K562 (cell line): ENCODE results near the gene SIGLEC14. TPM values are rescaled to one million over a fixed set of nuclear protein-coding genes. Genes with fewer than 3 reads are reported as not detected.

Experiments
- KLF6 ChIP-seq: fragments of 250-450 bp; sonication (Bioruptor Pico); IDR thresholded peaks from 2 replicates; pipeline ENCODE4 v1.4.0; 2020; ENCODE audit warnings: mild to moderate bottlenecking, moderate library complexity, borderline replicate concordance
- NFRKB ChIP-seq: fragments of 450-650 bp; IDR thresholded peaks from 2 replicates; pipeline ENCODE4 v1.6.1; 2016; ENCODE audit warnings: low read depth
- NFYB ChIP-seq: IDR thresholded peaks from 2 replicates; pipeline ENCODE4 v1.6.1; 2011; ENCODE audit warnings: mild to moderate bottlenecking, moderate library complexity; ENCODE audit not compliant: insufficient read length; ENCODE audit errors: extremely low read depth
- PRDM10 ChIP-seq: fragments of 450-650 bp; IDR thresholded peaks from 2 replicates; pipeline ENCODE4 v1.6.1; 2018; ENCODE audit not compliant: partially characterized antibody
- RBM25 ChIP-seq: fragments of 200-400 bp; formaldehyde crosslinking; IDR thresholded peaks from 2 replicates; pipeline ENCODE4 v1.6.1; 2018; ENCODE audit warnings: low read length, low read depth, moderate library complexity; ENCODE audit not compliant: severe bottlenecking
- THRA ChIP-seq: fragments of 450-650 bp; IDR thresholded peaks from 2 replicates; pipeline ENCODE4 v1.6.1; 2017; ENCODE audit warnings: mild to moderate bottlenecking, moderate library complexity
- ZFP91 ChIP-seq: sonication (generic); formaldehyde crosslinking; IDR thresholded peaks from 2 replicates; pipeline ENCODE4 v1.8.0; 2022; ENCODE audit warnings: mild to moderate bottlenecking, missing genetic modification reagents
- ZNF316 ChIP-seq: fragments of 450-650 bp; IDR thresholded peaks from 2 replicates; pipeline ENCODE4 v1.6.1; 2016
- ZNF586 ChIP-seq: fragments of 450-650 bp; formaldehyde crosslinking; conservative IDR thresholded peaks from 2 replicates; pipeline ENCODE4 v1.4.0; 2020; ENCODE audit warnings: mild to moderate bottlenecking, moderate library complexity
- ZNF609 ChIP-seq: sonication (generic); formaldehyde crosslinking; IDR thresholded peaks from 2 replicates; pipeline ENCODE4 v1.8.1; 2023; ENCODE audit warnings: missing genetic modification reagents, mild to moderate bottlenecking, borderline replicate concordance
- ZNF77 ChIP-seq: fragments of 250-450 bp; sonication (Bioruptor Pico); IDR thresholded peaks from 2 replicates; pipeline ENCODE4 v1.5.0; 2020
- ZSCAN29 ChIP-seq: fragments of 450-650 bp; IDR thresholded peaks from 2 replicates; pipeline ENCODE4 v1.6.1; 2017
- polyA plus RNA-seq, 8 experiments: library from polyadenylated mRNA; depleted of rRNA in 4 of 8; stranded (reverse) in 5 of 8; unstranded in 3 of 8; fragments of >200 nt; fragmentation: Nextera tagmentation in 2 of 8; fragmentation: Illumina TruSeq in 1 of 8; extraction: Ambion mirVana in 2 of 8; extraction: Trizol in 1 of 8; gene quantifications; 2 replicates each; pipeline versions ENCODE4 v1.2.1 to v1.2.3, GENCODE V29; 2011 to 2014; ENCODE audit warnings: inconsistent platforms in 1 of 8, missing spikeins in 1 of 8
- total RNA-seq, 7 experiments: library from RNA; depleted of rRNA in 6 of 7; stranded (reverse); fragments of >200 nt in 6 of 7; fragmentation: Illumina TruSeq in 2 of 7; extraction: Trizol in 2 of 7; gene quantifications; 2 replicates each; pipeline versions ENCODE4 v1.2.1 to v1.2.3, GENCODE V29; 2011 to 2021; ENCODE audit warnings: low replicate concordance in 1 of 7

The SIGLEC14 gene
- total and polyA plus RNA-seq, 9 of the 15 experiments (the other 6 are each of a cell fraction or from before 2014, with no cell fraction given), result not detected

- TF ChIP-seq NFYB (peak; percentile 90), ZSCAN29 (no peak), ZNF586 (no peak), ZNF77 (CRISPR knock-in tag) (no peak), KLF6 (CRISPR knock-in tag) (no peak), ZFP91 (CRISPR knock-in tag) (no peak), RBM25 (peak; percentile 19), THRA (no peak), PRDM10 (no peak), ZNF316 (peak; percentile 86), NFRKB (no peak), ZNF609 (CRISPR knock-in tag) (no peak)
Observed at GRCh38 chr19:51599084-51599483, 47.5 kb downstream of the SIGLEC14 start (continued).
